Neutrophil (primary cell): ENCODE data around the gene GNA12.
A peak's percentile ranks its signal among the peaks of the same experiment; 100 is the strongest.

Experiments used
- H3K27ac ChIP-seq: fragments of 200-600 bp; sonication (generic); 2 replicates; pipeline ENCODE4 v1.5.1; 2016; ENCODE audit warnings: mild to moderate bottlenecking, moderate library complexity
- H3K27me3 ChIP-seq: fragments of 200-600 bp; sonication (generic); 2 replicates; pipeline ENCODE4 v1.6.0; 2016; ENCODE audit warnings: mild to moderate bottlenecking
- H3K36me3 ChIP-seq: fragments of 200-600 bp; sonication (generic); 2 replicates; pipeline ENCODE4 v1.5.1; 2017
- H3K4me1 ChIP-seq, 2 experiments: fragments of 200-600 bp in 1 of 2; sonication (generic) in 1 of 2; 1 replicate in 1 of 2; 2 replicates in 1 of 2; pipeline versions ENCODE4 v1.5.1 to v1.6.1; 2013 to 2016; ENCODE audit warnings: low read depth in 1 of 2, low read length in 1 of 2, mild to moderate bottlenecking in 1 of 2, moderate library complexity in 1 of 2; ENCODE audit not compliant: control insufficient read depth in 1 of 2, insufficient read depth in 1 of 2
- H3K4me3 ChIP-seq, 2 experiments: fragments of 200-600 bp in 1 of 2; sonication (generic) in 1 of 2; 1 replicate in 1 of 2; 2 replicates in 1 of 2; pipeline ENCODE4 v1.5.1; 2013 to 2016; ENCODE audit warnings: low read depth in 1 of 2, low read length in 1 of 2, mild to moderate bottlenecking in 1 of 2, moderate library complexity in 1 of 2
- H3K9me3 ChIP-seq: fragments of 200-600 bp; sonication (generic); 2 replicates; pipeline ENCODE4 v1.5.1; 2016
- CTCF ChIP-seq: fragments of 200-600 bp; sonication (generic); IDR thresholded peaks from 2 replicates; pipeline ENCODE4 v1.5.1; 2016; ENCODE audit warnings: antibody characterized with exemption

Gene GNA12

GRCh38 chr7:2794836-2795636, 49.1 kb downstream of the GNA12 start:
- Histone ChIP-seq H3K9me3 (no peaks in the 10 kb centered on the region), H3K36me3 (no peaks in the 10 kb centered on the region), H3K27ac (no peak overlapping the region), H3K4me1 (peaks cover 16 to 26% of the 10 kb centered on the region in 2 experiments), H3K4me3 (no peak overlapping the region), H3K27me3 (no peaks in the 10 kb centered on the region)
- TF ChIP-seq CTCF = no peak

DNA sequence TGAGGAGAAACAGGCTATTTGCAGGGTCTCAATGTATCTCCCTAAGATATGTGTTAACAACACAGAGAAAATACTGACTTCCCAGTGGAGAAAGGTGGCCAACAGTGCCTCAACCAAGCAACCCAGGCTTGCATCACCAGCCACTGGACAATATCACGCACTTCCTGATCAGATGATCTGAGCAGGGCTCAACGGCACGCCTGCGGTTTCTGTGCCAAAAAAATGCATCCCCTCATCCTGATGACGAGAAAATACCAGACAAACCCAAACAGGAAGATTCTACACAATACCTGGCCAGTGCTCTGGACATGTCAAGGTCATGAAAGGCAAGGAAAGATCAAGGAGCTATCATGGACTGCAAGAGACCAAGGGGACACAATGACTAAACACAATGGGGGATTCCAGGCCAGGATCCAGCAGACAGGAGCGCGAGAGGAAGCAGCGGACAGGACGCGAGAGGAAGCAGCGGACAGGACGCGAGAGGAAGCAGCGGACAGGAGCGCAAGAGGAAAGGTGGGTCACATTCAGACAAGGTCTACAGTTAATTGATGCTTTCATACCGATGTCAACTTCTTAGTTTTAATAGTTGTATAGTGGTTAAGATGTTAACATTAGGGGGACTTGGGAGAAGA, 51.1 kb downstream of the GNA12 start:
- H3K4me3 ChIP-seq = no peak overlapping the region
- no peaks in the 10 kb centered on the region for H3K9me3 ChIP-seq
- H3K36me3 ChIP-seq = no peaks in the 10 kb centered on the region
- TF ChIP-seq CTCF = no peak
- no peaks in the 10 kb centered on the region for H3K27me3 ChIP-seq
- H3K27ac ChIP-seq = peak overlapping the region; percentile 62
- peaks cover 16 to 18% of the 10 kb centered on the region in 2 experiments for H3K4me1 ChIP-seq

- no peaks in the 10 kb centered on the region for H3K36me3 ChIP-seq
- peaks cover 16 to 18% of the 10 kb centered on the region in 2 experiments for H3K4me1 ChIP-seq
- TF ChIP-seq CTCF = no peak
- H3K4me3 ChIP-seq = no peak overlapping the region
- H3K27me3 ChIP-seq = no peaks in the 10 kb centered on the region
- H3K9me3 ChIP-seq = no peaks in the 10 kb centered on the region
- H3K27ac ChIP-seq = no peak overlapping the region
These were observed 51.9 kb downstream of the GNA12 start for GRCh38 chr7:2792235-2792634.

GRCh38 chr7:2791390-2791789, 52.7 kb downstream of the GNA12 start:
- no peaks in the 10 kb centered on the region for H3K9me3 ChIP-seq
- peaks cover 16 to 18% of the 10 kb centered on the region in 2 experiments for H3K4me1 ChIP-seq
- TF ChIP-seq CTCF = no peak
- H3K36me3 ChIP-seq = peaks cover 5% of the 10 kb centered on the region
- no peaks in the 10 kb centered on the region for H3K27me3 ChIP-seq
- no peak overlapping the region for H3K4me3 ChIP-seq
- no peak overlapping the region for H3K27ac ChIP-seq

DNA sequence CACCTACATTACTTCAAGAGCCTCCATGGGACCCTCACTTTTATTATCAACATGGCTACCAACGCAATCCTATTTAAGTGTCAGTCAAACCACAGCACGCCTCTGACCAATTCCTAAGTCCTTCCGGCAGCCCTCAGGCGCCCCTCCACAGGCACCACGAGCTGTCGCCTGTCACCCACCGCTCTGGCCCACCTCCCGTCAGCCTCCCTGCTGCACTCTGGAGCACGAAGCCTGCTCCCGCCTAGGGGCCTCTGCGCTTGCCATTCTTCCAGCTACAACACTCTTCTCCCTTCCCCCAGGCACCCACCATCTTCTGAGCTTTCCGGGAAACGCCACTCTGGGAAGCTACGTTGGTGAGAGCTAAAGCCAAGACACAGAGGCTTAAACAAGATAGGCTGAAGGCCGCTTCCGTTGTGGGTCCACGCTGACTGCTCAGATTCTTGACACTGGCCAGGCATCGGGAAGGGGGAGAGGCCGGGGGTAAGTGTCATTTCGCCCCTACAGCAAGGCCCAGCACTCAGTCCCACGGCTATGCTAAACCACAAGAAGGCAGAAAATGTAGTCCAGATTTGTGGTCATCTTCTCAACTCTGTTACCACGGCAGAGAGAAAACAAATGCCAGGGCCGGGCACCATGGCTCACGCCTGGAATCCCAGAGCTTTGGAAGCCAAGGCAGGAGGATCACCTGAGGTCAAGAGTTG, 56.7 kb downstream of the GNA12 start:
- Histone ChIP-seq H3K4me3 (no peak overlapping the region), H3K27ac (no peak overlapping the region), H3K4me1 (peaks cover 7% of the 10 kb centered on the region in 2 experiments), H3K27me3 (no peaks in the 10 kb centered on the region), H3K36me3 (peaks cover 5% of the 10 kb centered on the region), H3K9me3 (no peaks in the 10 kb centered on the region)
- TF ChIP-seq CTCF = no peak
